H1 (cell line): Measurements from ENCODE around the gene TCF7L2. TPM values are rescaled to one million over a fixed set of nuclear protein-coding genes. Genes with fewer than 3 reads are reported as not detected.

Experiments
- CTCF ChIA-PET: fragments of 300-600 bp; sonication (Branson Sonifier 250); formaldehyde crosslinking; loops from one replicate; lab custom pipeline; 2021; ENCODE audit not compliant: partially characterized antibody; lab: Charles Lee
- POLR2A ChIA-PET: fragments of 300-600 bp; sonication (Branson Sonifier 250); formaldehyde crosslinking; loops from one replicate; lab custom pipeline; 2021; ENCODE audit warnings: inconsistent platforms; ENCODE audit not compliant: partially characterized antibody; lab: Charles Lee
- DNase-seq, 2 experiments: peaks; one replicate each; pipeline versions ENCODE4 v3.0.0 to v3.0.0-alpha.2; 2010 to 2022; ENCODE audit warnings: low spot score in 2 of 2, low read depth in 1 of 2, mixed read lengths in 1 of 2
- FAIRE-seq: peaks from 2 replicates; lab custom pipeline; 2011; peaks lifted over from hg19 to GRCh38; lab: Jason Lieb, UNC
- H2AFZ ChIP-seq: 2 replicates; pipeline ENCODE4 v1.8.1; 2012; ENCODE audit warnings: low read length, inconsistent platforms
- H2AK5ac ChIP-seq: 2 replicates; pipeline ENCODE4 v1.6.1; 2013; ENCODE audit warnings: low read depth, low read length
- H2BK120ac ChIP-seq: replicated peaks from 2 replicates; pipeline ENCODE3; 2013; ENCODE audit warnings: low read depth, low read length, inconsistent platforms
- H2BK12ac ChIP-seq: 2 replicates; pipeline ENCODE4 v1.6.1; 2013; ENCODE audit warnings: low read depth, low read length
- H2BK15ac ChIP-seq: 2 replicates; pipeline ENCODE4 v1.6.1; 2013; ENCODE audit warnings: low read length
- H2BK20ac ChIP-seq: 2 replicates; pipeline ENCODE4 v1.6.1; 2013; ENCODE audit warnings: low read length
- H2BK5ac ChIP-seq: 2 replicates; pipeline ENCODE4 v1.6.1; 2013; ENCODE audit warnings: low read depth, low read length
- H3K14ac ChIP-seq: 2 replicates; pipeline ENCODE4 v1.6.1; 2013; ENCODE audit warnings: inconsistent platforms; ENCODE audit not compliant: insufficient read length
- H3K18ac ChIP-seq: 2 replicates; pipeline ENCODE4 v1.6.1; 2013; ENCODE audit warnings: low read length; ENCODE audit errors: extremely low read depth
- H3K23ac ChIP-seq: 2 replicates; pipeline ENCODE4 v1.6.1; 2013; ENCODE audit warnings: inconsistent platforms; ENCODE audit not compliant: insufficient read length
- H3K23me2 ChIP-seq: 2 replicates; pipeline ENCODE4 v1.6.1; 2013; ENCODE audit warnings: low read depth, low read length
- H3K27ac ChIP-seq: 2 replicates; pipeline ENCODE4 v1.6.1; 2011; ENCODE audit warnings: low read depth, low read length, inconsistent platforms
- H3K27me3 ChIP-seq, 4 experiments: replicated peaks in 1 of 4; 1 replicate in 1 of 4; 2 replicates in 3 of 4; pipeline versions ENCODE4 v1.6.1 to v1.8.1; 2011 to 2013; ENCODE audit warnings: low read length in 3 of 4, mild to moderate bottlenecking in 3 of 4, inconsistent platforms in 2 of 4, mixed read lengths in 2 of 4, moderate library complexity in 1 of 4; ENCODE audit not compliant: control insufficient read depth in 3 of 4, insufficient read depth in 3 of 4; ENCODE audit errors: extremely low read depth in 1 of 4
- H3K36me3 ChIP-seq, 4 experiments: 2 replicates each; pipeline versions ENCODE4 v1.6.1 to v1.8.1; 2011 to 2013; ENCODE audit warnings: mild to moderate bottlenecking in 4 of 4, low read length in 3 of 4, moderate library complexity in 2 of 4, control low read depth in 1 of 4, inconsistent platforms in 1 of 4; ENCODE audit not compliant: insufficient read depth in 4 of 4, control insufficient read depth in 2 of 4
- H3K4ac ChIP-seq: replicated peaks from 2 replicates; pipeline ENCODE3; 2013; ENCODE audit warnings: low read length, low read depth, mixed read lengths, inconsistent platforms; ENCODE audit not compliant: insufficient read length
- H3K4me1 ChIP-seq, 4 experiments: replicated peaks in 1 of 4; 1 replicate in 1 of 4; 2 replicates in 3 of 4; pipeline versions ENCODE4 v1.6.1 to v1.8.1; 2011 to 2013; ENCODE audit warnings: low read length in 3 of 4, inconsistent platforms in 2 of 4, mixed read lengths in 1 of 4; ENCODE audit not compliant: insufficient read depth in 4 of 4, control insufficient read depth in 3 of 4
- H3K4me2 ChIP-seq, 2 experiments: 2 replicates each; pipeline versions ENCODE4 v1.6.1 to v1.8.1; 2011 to 2013; ENCODE audit warnings: low read depth in 2 of 2, low read length in 2 of 2, control low read depth in 1 of 2, inconsistent platforms in 1 of 2, mild to moderate bottlenecking in 1 of 2; ENCODE audit not compliant: insufficient read depth in 1 of 2
- H3K4me3 ChIP-seq, 4 experiments: fragments of 200-600, 300-600 bp in 1 of 4; sonication (generic), shearing (Covaris generic), sonication (Bioruptor Twin) in 1 of 4; 2 replicates each; pipeline versions ENCODE4 v1.5.1 to v1.8.1; 2011 to 2016; ENCODE audit warnings: low read length in 4 of 4, low read depth in 3 of 4, control low read depth in 2 of 4, inconsistent platforms in 2 of 4, mild to moderate bottlenecking in 2 of 4, mixed read lengths in 1 of 4, moderate library complexity in 1 of 4; ENCODE audit not compliant: insufficient read depth in 2 of 4; ENCODE audit errors: extremely low read depth in 1 of 4
- H3K56ac ChIP-seq: replicated peaks from 2 replicates; pipeline ENCODE3; 2013; ENCODE audit warnings: low read depth, mild to moderate bottlenecking, mixed read lengths, low read length, inconsistent platforms; ENCODE audit not compliant: insufficient read length
- H3K79me1 ChIP-seq: 2 replicates; pipeline ENCODE4 v1.6.1; 2013; ENCODE audit warnings: low read depth, low read length, control low read depth
- H3K79me2 ChIP-seq, 2 experiments: 2 replicates each; pipeline versions ENCODE4 v1.6.1 to v1.8.1; 2012 to 2013; ENCODE audit warnings: low read length in 2 of 2, mild to moderate bottlenecking in 2 of 2, inconsistent platforms in 1 of 2; ENCODE audit not compliant: insufficient read depth in 2 of 2, control insufficient read depth in 1 of 2
- H3K9ac ChIP-seq, 4 experiments: replicated peaks in 1 of 4; 1 replicate in 1 of 4; 2 replicates in 3 of 4; pipeline versions ENCODE4 v1.6.1 to v1.8.1; 2011 to 2013; ENCODE audit warnings: low read depth in 3 of 4, low read length in 3 of 4, control low read depth in 2 of 4, mild to moderate bottlenecking in 2 of 4, moderate library complexity in 2 of 4, inconsistent platforms in 1 of 4; ENCODE audit errors: extremely low read depth in 1 of 4
- H3K9me3 ChIP-seq, 2 experiments: 2 replicates each; pipeline versions ENCODE4 v1.6.1 to v1.8.1; 2012 to 2013; ENCODE audit warnings: mild to moderate bottlenecking in 2 of 2, moderate library complexity in 2 of 2, control low read depth in 1 of 2, inconsistent platforms in 1 of 2, low read depth in 1 of 2, low read length in 1 of 2, mixed read lengths in 1 of 2; ENCODE audit not compliant: insufficient read depth in 2 of 2
- H4K20me1 ChIP-seq, 2 experiments: replicated peaks in 1 of 2; 2 replicates each; pipeline versions ENCODE3 to v1.8.1; 2011 to 2013; ENCODE audit warnings: inconsistent platforms in 2 of 2, low read length in 2 of 2, mild to moderate bottlenecking in 1 of 2; ENCODE audit not compliant: insufficient read depth in 2 of 2, control insufficient read depth in 1 of 2
- H4K5ac ChIP-seq: 2 replicates; pipeline ENCODE4 v1.6.1; 2013; ENCODE audit warnings: low read length, low read depth, mixed read lengths, inconsistent platforms; ENCODE audit not compliant: insufficient read length
- H4K8ac ChIP-seq: 2 replicates; pipeline ENCODE4 v1.8.0; 2013; ENCODE audit warnings: mild to moderate bottlenecking, moderate library complexity, low read length, inconsistent platforms; ENCODE audit not compliant: insufficient read depth; ENCODE audit errors: extremely low read depth
- H4K91ac ChIP-seq: replicated peaks from 2 replicates; pipeline ENCODE3; 2013; ENCODE audit warnings: low read length, mixed read lengths, inconsistent platforms; ENCODE audit not compliant: insufficient read length
- BRCA1 ChIP-seq: IDR thresholded peaks from 2 replicates; pipeline ENCODE4 v1.6.1; 2012; ENCODE audit warnings: low read depth, low read length, improper control_type of control experiment
- CBX8 ChIP-seq: fragments of 300-800, 300-1000 bp; sonication (generic); IDR thresholded peaks from 2 replicates; pipeline ENCODE4 v1.7.1; 2016; ENCODE audit warnings: low read depth, low read length, borderline replicate concordance
- CEBPB ChIP-seq: IDR thresholded peaks from 2 replicates; pipeline ENCODE4 v1.6.1; 2012; ENCODE audit warnings: low read depth, low read length
- CREB1 ChIP-seq: IDR thresholded peaks from 2 replicates; pipeline ENCODE4 v1.6.1; 2012; ENCODE audit warnings: inconsistent platforms
- FOSL1 ChIP-seq: IDR thresholded peaks from 2 replicates; pipeline ENCODE4 v1.6.1; 2011; ENCODE audit warnings: mild to moderate bottlenecking, low read depth, low read length, moderate library complexity; ENCODE audit not compliant: insufficient read depth
- GTF2F1 ChIP-seq: IDR thresholded peaks from 2 replicates; pipeline ENCODE4 v1.6.1; 2012; ENCODE audit warnings: low read depth, low read length, improper control_type of control experiment, borderline replicate concordance
- PHF8 ChIP-seq: fragments of 200-600 bp; sonication (generic); conservative IDR thresholded peaks from 2 replicates; pipeline ENCODE4 v1.7.1; 2012; ENCODE audit warnings: low read depth, mild to moderate bottlenecking, inconsistent platforms, low read length, moderate library complexity
- POLR2A ChIP-seq, 2 experiments: IDR thresholded peaks; 1 replicate in 1 of 2; 2 replicates in 1 of 2; pipeline ENCODE4 v1.6.1; 2011; ENCODE audit warnings: low read depth in 2 of 2, low read length in 2 of 2, mild to moderate bottlenecking in 2 of 2; ENCODE audit errors: control extremely low read depth in 1 of 2
- RFX5 ChIP-seq: IDR thresholded peaks from 2 replicates; pipeline ENCODE4 v1.6.1; 2011; ENCODE audit warnings: low read depth, low read length, improper control_type of control experiment, borderline replicate concordance
- SRF ChIP-seq: IDR thresholded peaks from 2 replicates; pipeline ENCODE4 v1.6.1; 2011; ENCODE audit warnings: mild to moderate bottlenecking, low read depth, low read length, moderate library complexity
- TAF7 ChIP-seq: optimal IDR thresholded peaks from 2 replicates; pipeline ENCODE3; 2011; ENCODE audit warnings: low read depth, mild to moderate bottlenecking, inconsistent platforms, low read length, moderate library complexity, borderline replicate concordance
- WGBS, 2 experiments: shearing (Covaris generic) in 1 of 2; methylation state at CpG; one replicate each; pipeline versions ENCODE4 v1.1.6 to v1.1.7; 2013 to 2015; ENCODE audit warnings: low lambda C conversion rate in 2 of 2, mixed read lengths in 2 of 2, inconsistent platforms in 1 of 2, low coverage in 1 of 2, missing lambda C conversion rate in 1 of 2; ENCODE audit not compliant: insufficient replicate concordance in 2 of 2, insufficient coverage in 1 of 2, insufficient read length in 1 of 2; ENCODE audit errors: extremely low coverage in 1 of 2, missing lambda C conversion rate in 1 of 2; 5-methylcytosine and 5-hydroxymethylcytosine counted together
- polyA plus RNA-seq, 7 experiments: library from polyadenylated mRNA; depleted of rRNA in 3 of 7; stranded (reverse) in 5 of 7; unstranded in 2 of 7; fragments of >200 nt in 5 of 7; fragments of 200-250 nt in 2 of 7; gene quantifications; 1 replicate in 5 of 7; 2 replicates in 1 of 7; 4 replicates in 1 of 7; pipeline versions ENCODE4 v1.2.1 to v1.2.3, GENCODE V29; 2011 to 2013; ENCODE audit warnings: missing spikeins in 2 of 7, mixed read lengths in 2 of 7
- total RNA-seq: library from RNA; stranded (reverse); fragmentation: NEBNext Ultra II Directional; extraction: Animal tissue kit (Norgen Biotek cat#: 25700); gene quantifications from 2 replicates; pipeline ENCODE4 v1.2.1, GENCODE V29; 2021
- TF ChIP-seq, protein P1 (sequence below): IDR thresholded peaks from 2 replicates; pipeline ENCODE4 v1.6.1; 2012; ENCODE audit warnings: inconsistent platforms

Gene TCF7L2
- total and polyA plus RNA-seq, 2 of the 8 experiments (the other 6 are each of a cell fraction or from before 2014, with no cell fraction given), result 33.9 to 67.3 TPM

DNA sequence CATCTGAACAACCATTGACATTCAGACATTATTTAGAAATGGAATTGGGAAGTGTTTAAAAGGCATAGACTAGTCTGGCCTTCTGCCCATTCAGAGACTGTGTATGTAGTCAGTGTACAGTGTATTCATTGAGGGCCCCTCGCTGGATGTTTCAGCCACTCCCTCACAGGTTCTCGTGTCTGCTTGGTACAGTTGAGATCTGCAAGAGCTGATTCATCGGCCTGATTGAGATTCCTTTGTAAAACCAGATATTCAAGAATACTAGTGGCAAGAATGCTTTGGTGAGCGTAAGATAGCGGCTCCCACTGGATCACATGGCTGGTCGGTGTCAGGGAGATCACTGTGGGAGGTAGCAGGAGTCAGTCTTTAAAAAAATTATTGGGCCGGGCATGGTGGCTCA, 119.5 kb downstream of the TCF7L2 start:
- Histone ChIP-seq H2BK15ac (no peak overlapping the region), H2BK120ac (no peak overlapping the region), H3K4me2 (no peak overlapping the region), H4K20me1 (peaks cover 18 to 26% of the 10 kb centered on the region in 2 experiments), H2BK12ac (no peak overlapping the region), H2BK5ac (no peak overlapping the region), H3K9me3 (no peaks in the 10 kb centered on the region), H4K5ac (no peak overlapping the region), H2AFZ (no peak overlapping the region), H3K9ac (no peak overlapping the region), H4K91ac (no peak overlapping the region), H3K4me3 (no peak overlapping the region), H3K79me2 (peaks cover 6 to 90% of the 10 kb centered on the region in 2 experiments; a peak in 3 of 4 replicates), H3K23ac (no peak overlapping the region), H3K4ac (no peak overlapping the region), H3K18ac (no peak overlapping the region), H3K14ac (no peak overlapping the region), H3K4me1 (peaks cover 0 to 10% (median 5%) of the 10 kb centered on the region in 4 experiments; a peak in 5 of 7 replicates), H3K27ac (no peak overlapping the region), H4K8ac (no peak overlapping the region), H3K23me2 (no peaks in the 10 kb centered on the region; the same call in 1 of the 2 replicates), H3K56ac (no peak overlapping the region), H3K36me3 (peaks cover 5 to 8% (median 5%) of the 10 kb centered on the region in 4 experiments; a peak in 4 of 8 replicates), H3K79me1 (peaks cover 21% of the 10 kb centered on the region), H2AK5ac (no peak overlapping the region), H3K27me3 (no peaks in the 10 kb centered on the region), H2BK20ac (no peak overlapping the region)
- no peak for FAIRE-seq
- DNase-seq, result no peak
- WGBS, 2 experiments, result 90% methylated on average over 7 of the region's 7 CpGs; no CpG with 5 or more reads in 1 of the 2 experiments
- CTCF ChIA-PET, result interaction anchor here (1.2 to 2.6 kb wide), 2 partner anchors 11 to 17 kb away, joined by 4 to 6 read pairs; no protein-coding TSS in a partner anchor
- POLR2A ChIA-PET, result interaction anchor here (0.9 kb wide), 1 partner anchor 11 kb away, joined by 4 read pairs; no protein-coding TSS in a partner anchor
- TF ChIP-seq, protein P1, sequence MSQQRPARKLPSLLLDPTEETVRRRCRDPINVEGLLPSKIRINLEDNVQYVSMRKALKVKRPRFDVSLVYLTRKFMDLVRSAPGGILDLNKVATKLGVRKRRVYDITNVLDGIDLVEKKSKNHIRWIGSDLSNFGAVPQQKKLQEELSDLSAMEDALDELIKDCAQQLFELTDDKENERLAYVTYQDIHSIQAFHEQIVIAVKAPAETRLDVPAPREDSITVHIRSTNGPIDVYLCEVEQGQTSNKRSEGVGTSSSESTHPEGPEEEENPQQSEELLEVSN, result no peak
- TF ChIP-seq CBX8, result no peak
- TF ChIP-seq RFX5, result no peak
- no peak for TF ChIP-seq PHF8
- no peak for TF ChIP-seq CEBPB
- no peak for TF ChIP-seq SRF
- no peak for TF ChIP-seq CREB1
- TF ChIP-seq TAF7, result no peak
- TF ChIP-seq GTF2F1, result no peak
- TF ChIP-seq BRCA1, result no peak
- TF ChIP-seq FOSL1, result no peak
- no peak for TF ChIP-seq POLR2A (IDR thresholded peaks at IDR 0.05; ENCODE audit: control extremely low read depth in 1 of 2, low read depth in 2 of 2, low read length in 2 of 2)
